B cell (primary cell): ENCODE results near the gene NUSAP1. TPM values are rescaled to one million over a fixed set of nuclear protein-coding genes. Genes with fewer than 3 reads are reported as not detected.
"Not testable (repeated sequence)": the region's sequence is repeated elsewhere in the genome, so short reads cannot be mapped to it uniquely, and the experiment has no call there.

ENCODE experiments used
- ATAC-seq: fragments of 200-7000 bp; cut with Tn5 transposase; one replicate; pipeline ENCODE4 v1.10.0; 2021; ENCODE audit warnings: low read depth, mild to moderate bottlenecking, moderate number of reproducible peaks, moderate library complexity
- CTCF ChIA-PET: fragments of 350-600 bp; sonication (Branson Sonifier 250); formaldehyde crosslinking; loops from one replicate; lab custom pipeline; 2021; ENCODE audit warnings: antibody characterized with exemption, inconsistent platforms; lab: Charles Lee
- POLR2A ChIA-PET: fragments of 350-600 bp; sonication (Branson Sonifier 250); formaldehyde crosslinking; loops from one replicate; lab custom pipeline; 2021; ENCODE audit warnings: antibody characterized with exemption; lab: Charles Lee
- DNase-seq: peaks from one replicate; pipeline ENCODE4 v3.0.0; 2013
- H2AFZ ChIP-seq: 2 replicates; pipeline ENCODE4 v1.6.1; 2012; ENCODE audit warnings: mild to moderate bottlenecking, low read depth, low read length; ENCODE audit not compliant: insufficient read depth, poor library complexity, severe bottlenecking
- H3K27ac ChIP-seq, 2 donors: 1 replicate in 1 of 2; 2 replicates in 1 of 2; pipeline ENCODE4 v1.5.1; 2012 to 2013; ENCODE audit warnings: low read length in 2 of 2, mild to moderate bottlenecking in 2 of 2, moderate library complexity in 1 of 2
- H3K27me3 ChIP-seq, 4 experiments: fragments of 200-600 bp in 1 of 4; sonication (generic) in 1 of 4; replicated peaks in 1 of 4; 1 replicate in 2 of 4; 2 replicates in 2 of 4; pipeline versions ENCODE4 v1.6.1 to v1.7.0; 2013 to 2016; ENCODE audit warnings: low read length in 3 of 4, mild to moderate bottlenecking in 2 of 4, mixed read lengths in 1 of 4, moderate library complexity in 1 of 4; ENCODE audit not compliant: insufficient read depth in 4 of 4, control insufficient read depth in 3 of 4; ENCODE audit errors: control extremely low read depth in 1 of 4
- H3K36me3 ChIP-seq, 2 experiments: replicated peaks in 1 of 2; 1 replicate in 1 of 2; 2 replicates in 1 of 2; pipeline versions ENCODE4 v1.6.1 to v1.7.1; 2013; ENCODE audit warnings: low read length in 1 of 2; ENCODE audit not compliant: insufficient read depth in 2 of 2, control insufficient read depth in 1 of 2; ENCODE audit errors: control extremely low read depth in 1 of 2, extremely low read depth in 1 of 2
- H3K4me1 ChIP-seq, 2 donors: fragments of 200-600 bp in 1 of 2; sonication (generic) in 1 of 2; 1 replicate in 1 of 2; 2 replicates in 1 of 2; pipeline versions ENCODE4 v1.5.1 to v1.6.1; 2013 to 2017; ENCODE audit warnings: low read length in 2 of 2; ENCODE audit not compliant: control insufficient read depth in 2 of 2, insufficient read depth in 2 of 2
- H3K4me2 ChIP-seq: replicated peaks from 2 replicates; pipeline ENCODE3; 2012; ENCODE audit warnings: mild to moderate bottlenecking, low read depth, low read length; ENCODE audit not compliant: poor library complexity, severe bottlenecking
- H3K4me3 ChIP-seq, 5 experiments: fragments of 200-600 bp in 1 of 5; sonication (generic) in 1 of 5; 1 replicate in 3 of 5; 2 replicates in 2 of 5; pipeline versions ENCODE4 v1.5.1 to v1.7.0; 2011 to 2016; ENCODE audit warnings: low read length in 4 of 5, mild to moderate bottlenecking in 4 of 5, low read depth in 2 of 5, control low read depth in 1 of 5, moderate library complexity in 1 of 5; ENCODE audit not compliant: insufficient read depth in 1 of 5; ENCODE audit errors: control extremely low read depth in 1 of 5, extremely low read depth in 1 of 5
- H3K79me2 ChIP-seq: fragments of 200-600 bp; sonication (generic); one replicate; pipeline ENCODE4 v1.6.0; 2016; ENCODE audit warnings: low read length; ENCODE audit not compliant: control insufficient read depth, insufficient read depth
- H3K9ac ChIP-seq: fragments of 200-600 bp; sonication (generic); 2 replicates; pipeline ENCODE4 v1.6.1; 2017; ENCODE audit warnings: mild to moderate bottlenecking, low read length, moderate library complexity
- H3K9me3 ChIP-seq, 3 donors: one replicate each; pipeline versions ENCODE4 v1.6.1 to v1.7.1; 2013; ENCODE audit warnings: low read length in 2 of 3; ENCODE audit not compliant: control insufficient read depth in 2 of 3, insufficient read depth in 1 of 3; ENCODE audit errors: control extremely low read depth in 1 of 3
- H4K20me1 ChIP-seq: 2 replicates; pipeline ENCODE4 v1.6.0; 2012; ENCODE audit warnings: mild to moderate bottlenecking, low read length; ENCODE audit not compliant: insufficient read depth, control insufficient read depth, poor library complexity, severe bottlenecking
- H3K27ac Mint-ChIP-seq: one replicate; pipeline ENCODE4 v1.8.0; 2021; ENCODE audit warnings: mixed read lengths
- H3K27me3 Mint-ChIP-seq: one replicate; pipeline ENCODE4 v1.8.0; 2021; ENCODE audit warnings: mixed read lengths
- H3K4me1 Mint-ChIP-seq: one replicate; pipeline ENCODE4 v1.8.0; 2021; ENCODE audit warnings: mixed read lengths
- H3K4me3 Mint-ChIP-seq: one replicate; pipeline ENCODE4 v1.8.0; 2021; ENCODE audit warnings: mixed read lengths
- H3K9me3 Mint-ChIP-seq: one replicate; pipeline ENCODE4 v1.8.0; 2022; ENCODE audit warnings: mixed read lengths; ENCODE audit not compliant: insufficient read depth
- EZH2 ChIP-seq: IDR thresholded peaks from 2 replicates; pipeline ENCODE4 v1.6.1; 2012; ENCODE audit warnings: borderline replicate concordance, low read depth, mild to moderate bottlenecking, moderate library complexity, low read length; ENCODE audit not compliant: insufficient read depth, poor library complexity, severe bottlenecking
- WGBS: methylation state at CpG from one replicate; pipeline ENCODE4 v1.1.5; 2013; ENCODE audit warnings: missing lambda C conversion rate; ENCODE audit not compliant: insufficient coverage; 5-methylcytosine and 5-hydroxymethylcytosine counted together
- intact Hi-C: fragments of 100-400 bp; cut with micrococcal nuclease; formaldehyde crosslinking; loops from one replicate; pipeline ENCODE4 v1.10.0; 2022
- polyA plus RNA-seq: library from polyadenylated mRNA; depleted of rRNA; stranded (reverse); fragments of >200 nt; gene quantifications from 2 replicates; pipeline ENCODE4 v1.2.3, GENCODE V29; 2012
- total RNA-seq, 2 donors: library from RNA; stranded (reverse); fragments of 120-200 nt in 1 of 2; gene quantifications; 1 replicate in 1 of 2; 2 replicates in 1 of 2; pipeline versions ENCODE4 v1.2.3 to v1.2.4, GENCODE V29; 2013 to 2022
- TF ChIP-seq, protein P1 (sequence below): fragments of 200-600 bp; IDR thresholded peaks from one replicate; pipeline ENCODE4 v1.8.0; 2022; ENCODE audit warnings: antibody characterized with exemption, mild to moderate bottlenecking

The NUSAP1 gene
- total and polyA plus RNA-seq, 2 donors (not counting 1 experiment from before 2014, with no cell fraction given) = 5.4 to 8.3 TPM

DNA sequence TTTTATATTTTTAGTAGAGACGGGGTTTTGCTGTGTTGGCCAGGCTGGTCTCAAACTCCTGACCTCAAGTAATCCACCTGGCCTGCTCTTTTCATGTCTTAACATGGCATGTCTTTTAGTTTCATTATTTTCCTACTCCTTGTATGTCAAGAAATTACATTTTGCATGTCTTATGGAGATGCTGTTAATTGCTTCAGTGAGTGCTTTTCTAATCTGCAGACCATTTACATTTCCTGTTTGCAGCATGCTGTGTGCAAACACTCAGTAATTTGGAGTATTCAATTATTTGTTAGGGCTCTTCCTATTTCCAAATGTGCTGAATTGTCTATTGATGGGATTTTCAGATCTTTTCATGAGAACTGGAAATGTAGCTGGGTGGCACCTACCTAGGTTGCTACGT lies 31.5 kb upstream of the NUSAP1 start:
- H3K36me3 ChIP-seq, H3K4me1 ChIP-seq, POLR2A ChIA-PET, H2AFZ ChIP-seq, H3K4me3 Mint-ChIP-seq, H3K27me3 ChIP-seq, H3K9me3 ChIP-seq, CTCF ChIA-PET, intact Hi-C loops, H3K9me3 Mint-ChIP-seq, H3K9ac ChIP-seq, H3K4me3 ChIP-seq, ATAC-seq, H3K27ac ChIP-seq, DNase-seq, H3K27ac Mint-ChIP-seq, H3K27me3 Mint-ChIP-seq, H3K4me2 ChIP-seq, H4K20me1 ChIP-seq: not testable (repeated sequence)
- WGBS = no CpG with 5 or more reads among the region's 2 CpGs
- peaks cover 15% of the 10 kb centered on the region for H3K4me1 Mint-ChIP-seq
- H3K79me2 ChIP-seq = peaks cover 22% of the 10 kb centered on the region

DNA sequence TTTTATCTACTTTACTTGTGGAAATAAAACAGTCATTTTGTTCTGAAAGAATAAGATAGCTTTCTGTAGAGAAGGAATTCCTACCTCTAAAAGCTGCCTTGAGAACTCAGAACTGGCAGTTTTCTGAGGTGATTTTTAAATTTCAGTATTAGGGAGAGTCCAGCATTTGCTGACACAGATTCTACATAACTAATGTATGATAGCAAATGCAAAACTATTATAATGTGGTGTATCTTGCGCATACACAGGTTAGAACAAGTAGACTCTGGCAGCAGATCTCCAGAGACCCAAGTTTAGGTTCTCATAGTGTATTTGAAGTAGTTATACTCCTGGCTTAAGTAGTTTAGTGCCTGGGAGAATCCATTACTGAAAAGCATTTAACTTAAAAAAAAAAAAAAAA lies 31.1 kb upstream of the NUSAP1 start:
- H3K9me3 Mint-ChIP-seq = no peaks in the 10 kb centered on the region

More for the DNA sequence above, 31.1 kb upstream of the NUSAP1 start:
- peaks cover 0 to 5% of the 10 kb centered on the region in 2 donors for H3K4me1 ChIP-seq
- Mint-ChIP-seq H3K4me1 (peaks cover 15% of the 10 kb centered on the region), H3K27ac (no peak overlapping the region), H3K27me3 (no peaks in the 10 kb centered on the region), H3K4me3 (no peak overlapping the region)
- no CpG with 5 or more reads among the region's 1 CpG for WGBS
- H2AFZ ChIP-seq = no peak overlapping the region
- no peaks in the 10 kb centered on the region for H3K9me3 ChIP-seq
- H3K9ac ChIP-seq = no peak overlapping the region
- intact Hi-C loops = no loop called here
- no peak overlapping the region for H3K27ac ChIP-seq
- H3K79me2 ChIP-seq = peaks cover 19% of the 10 kb centered on the region
- H3K36me3 ChIP-seq = peaks cover 1 to 6% of the 10 kb centered on the region in 2 experiments
- ChIA-PET POLR2A (interaction anchor here (0.6 kb wide), 1 partner anchor 825 kb away, joined by 4 read pairs; no protein-coding TSS in a partner anchor), CTCF (no interaction called here)
- H3K4me3 ChIP-seq = no peak overlapping the region
- DNase-seq (no peak), ATAC-seq (no peak)
- no peaks in the 10 kb centered on the region for H3K27me3 ChIP-seq
- H4K20me1 ChIP-seq = peaks cover 4% of the 10 kb centered on the region
- no peak overlapping the region for H3K4me2 ChIP-seq
- no peak for TF ChIP-seq EZH2
- TF ChIP-seq, protein P1, sequence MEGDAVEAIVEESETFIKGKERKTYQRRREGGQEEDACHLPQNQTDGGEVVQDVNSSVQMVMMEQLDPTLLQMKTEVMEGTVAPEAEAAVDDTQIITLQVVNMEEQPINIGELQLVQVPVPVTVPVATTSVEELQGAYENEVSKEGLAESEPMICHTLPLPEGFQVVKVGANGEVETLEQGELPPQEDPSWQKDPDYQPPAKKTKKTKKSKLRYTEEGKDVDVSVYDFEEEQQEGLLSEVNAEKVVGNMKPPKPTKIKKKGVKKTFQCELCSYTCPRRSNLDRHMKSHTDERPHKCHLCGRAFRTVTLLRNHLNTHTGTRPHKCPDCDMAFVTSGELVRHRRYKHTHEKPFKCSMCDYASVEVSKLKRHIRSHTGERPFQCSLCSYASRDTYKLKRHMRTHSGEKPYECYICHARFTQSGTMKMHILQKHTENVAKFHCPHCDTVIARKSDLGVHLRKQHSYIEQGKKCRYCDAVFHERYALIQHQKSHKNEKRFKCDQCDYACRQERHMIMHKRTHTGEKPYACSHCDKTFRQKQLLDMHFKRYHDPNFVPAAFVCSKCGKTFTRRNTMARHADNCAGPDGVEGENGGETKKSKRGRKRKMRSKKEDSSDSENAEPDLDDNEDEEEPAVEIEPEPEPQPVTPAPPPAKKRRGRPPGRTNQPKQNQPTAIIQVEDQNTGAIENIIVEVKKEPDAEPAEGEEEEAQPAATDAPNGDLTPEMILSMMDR = no peak
